SHP77 treated with DMSO at 0.1 percent for 48 hours (cell line): ENCODE measurements around the gene CD81.
"Not testable (repeated sequence)": the region's sequence is repeated elsewhere in the genome, so short reads cannot be mapped to it uniquely, and the experiment has no call there.

ENCODE experiments used
- DNase-seq: peaks from one replicate; lab custom pipeline; 2025; lab: John Stamatoyannopoulos, UW

The CD81 gene

GRCh38 chr11:2376751-2377451, at the start of gene CD81:
Gene CD81 (plus strand): TSS chr11:2377310. CDS start chr11:2377550, 240 bp downstream.
- DNase-seq = no peak

GRCh38 chr11:2328021-2328420, 49.1 kb upstream of the CD81 start:
- no peak for DNase-seq

GRCh38 chr11:2328656-2329354, 48.3 kb upstream of the CD81 start:
- DNase-seq = no peak

GRCh38 chr11:2329551-2329950, 47.6 kb upstream of the CD81 start:
- DNase-seq = no peak

- no peak for DNase-seq
Observed at GRCh38 chr11:2330696-2331095, 46.4 kb upstream of the CD81 start.

- DNase-seq = no peak
Observed at GRCh38 chr11:2331404-2331803, 45.7 kb upstream of the CD81 start.

- DNase-seq = not testable (repeated sequence)
Observed at GRCh38 chr11:2332569-2332968, 44.5 kb upstream of the CD81 start.

- DNase-seq = not testable (repeated sequence)
Observed at GRCh38 chr11:2333486-2334205, 43.5 kb upstream of the CD81 start.

GRCh38 chr11:2335286-2335685, 41.8 kb upstream of the CD81 start:
- DNase-seq = not testable (repeated sequence)

- not testable (repeated sequence) for DNase-seq
Observed at GRCh38 chr11:2338760-2339159, 38.4 kb upstream of the CD81 start.

GRCh38 chr11:2342557-2342956, 34.6 kb upstream of the CD81 start:
- DNase-seq = no peak

- DNase-seq = no peak
Observed at GRCh38 chr11:2342981-2343380, 34.1 kb upstream of the CD81 start.

GRCh38 chr11:2343502-2343901, 33.6 kb upstream of the CD81 start:
- no peak for DNase-seq

- no peak for DNase-seq
Observed at GRCh38 chr11:2345050-2345449, 32.1 kb upstream of the CD81 start.

GRCh38 chr11:2346014-2346413, 31.1 kb upstream of the CD81 start:
- no peak for DNase-seq

GRCh38 chr11:2346586-2347307, 30.4 kb upstream of the CD81 start:
- DNase-seq = no peak

GRCh38 chr11:2347308-2347830, 29.7 kb upstream of the CD81 start:
- DNase-seq = no peak

GRCh38 chr11:2348986-2349385, 28.1 kb upstream of the CD81 start:
- DNase-seq = no peak

GRCh38 chr11:2351701-2352100, 25.4 kb upstream of the CD81 start:
- no peak for DNase-seq

- DNase-seq = no peak
Observed at GRCh38 chr11:2352420-2352819, 24.7 kb upstream of the CD81 start.

GRCh38 chr11:2355000-2355644, 22.0 kb upstream of the CD81 start:
- DNase-seq = no peak

GRCh38 chr11:2357246-2357645, 19.9 kb upstream of the CD81 start:
- no peak for DNase-seq
